HG03432 (cell line): ENCODE results near the gene SPATA20.

Experiments used
- ATAC-seq: cut with Tn5 transposase; IDR thresholded peaks from one replicate; pipeline ENCODE4 v1.9.1; 2021; ENCODE audit warnings: mild to moderate bottlenecking, moderate library complexity; ENCODE audit not compliant: unreplicated experiment

Gene SPATA20

GRCh38 chr17:50519141-50519834 lies 27.7 kb upstream of the SPATA20 start:
- ATAC-seq, result no peak

- no peak for ATAC-seq
These were observed 26.5 kb upstream of the SPATA20 start for GRCh38 chr17:50520483-50520882.

GRCh38 chr17:50521514-50521913 lies 25.5 kb upstream of the SPATA20 start:
- ATAC-seq, result no peak

- ATAC-seq, result no peak
These were observed 24.2 kb upstream of the SPATA20 start for GRCh38 chr17:50522766-50523165.

- ATAC-seq, result no peak
These were observed 23.8 kb upstream of the SPATA20 start for GRCh38 chr17:50523208-50523607.

- ATAC-seq, result no peak
These were observed 22.1 kb upstream of the SPATA20 start for GRCh38 chr17:50524838-50525237.

GRCh38 chr17:50527155-50527762 lies 19.7 kb upstream of the SPATA20 start:
- ATAC-seq, result no peak

- ATAC-seq, result no peak
These were observed 19.0 kb upstream of the SPATA20 start for GRCh38 chr17:50527949-50528474.

- ATAC-seq, result no peak
These were observed 17.1 kb upstream of the SPATA20 start for GRCh38 chr17:50529849-50530248.

GRCh38 chr17:50531428-50532025 lies 15.4 kb upstream of the SPATA20 start:
- no peak for ATAC-seq

GRCh38 chr17:50532452-50533024 lies 14.4 kb upstream of the SPATA20 start, which contains the start of gene EPN3:
Gene EPN3 (plus strand): TSS chr17:50532735. CDS start chr17:50536557, 3,822 bp downstream.
- no peak for ATAC-seq

GRCh38 chr17:50533185-50533584 lies 13.8 kb upstream of the SPATA20 start:
- ATAC-seq, result no peak

- ATAC-seq, result no peak
These were observed 13.2 kb upstream of the SPATA20 start for GRCh38 chr17:50533720-50534148.

GRCh38 chr17:50534222-50534978 lies 12.6 kb upstream of the SPATA20 start:
- no peak for ATAC-seq

- ATAC-seq, result no peak
These were observed 12.0 kb upstream of the SPATA20 start for GRCh38 chr17:50534979-50535326.

GRCh38 chr17:50535407-50535806 lies 11.6 kb upstream of the SPATA20 start:
- ATAC-seq, result no peak

- no peak for ATAC-seq
These were observed 10.0 kb upstream of the SPATA20 start for GRCh38 chr17:50536683-50537646.

- no peak for ATAC-seq
These were observed 9.0 kb upstream of the SPATA20 start for GRCh38 chr17:50537721-50538548.
